CD4-positive, alpha-beta T cell treated with Interleukin-12 subunit alpha and Interleukin-12 subunit beta, for 1 hour (primary cell): Measurements from ENCODE around the gene CNBD2.
"Not testable (repeated sequence)": the region's sequence is repeated elsewhere in the genome, so short reads cannot be mapped to it uniquely, and the experiment has no call there.

Experiments used
- DNase-seq: peaks from one replicate; pipeline ENCODE4 v3.0.0-alpha.2; 2020

Gene CNBD2

GRCh38 chr20:35975576-35976373, 7.4 kb downstream of the CNBD2 start:
- DNase-seq = no peak

- no peak for DNase-seq
Observed at GRCh38 chr20:35978041-35978513, 9.7 kb downstream of the CNBD2 start.

GRCh38 chr20:35979544-35979943, 11.2 kb downstream of the CNBD2 start:
- DNase-seq = no peak

GRCh38 chr20:35981969-35982368, 13.6 kb downstream of the CNBD2 start:
- DNase-seq = no peak

- DNase-seq = no peak
Observed at GRCh38 chr20:35984382-35984781, 16.0 kb downstream of the CNBD2 start.

- no peak for DNase-seq
Observed at GRCh38 chr20:35985806-35986205, 17.4 kb downstream of the CNBD2 start.

GRCh38 chr20:35988910-35989463, 20.6 kb downstream of the CNBD2 start:
- DNase-seq = no peak

GRCh38 chr20:35991142-35991771, 22.9 kb downstream of the CNBD2 start:
- no peak for DNase-seq

GRCh38 chr20:35992713-35993335, 24.4 kb downstream of the CNBD2 start:
- DNase-seq = peak; percentile 70

GRCh38 chr20:35994994-35995453, 26.6 kb downstream of the CNBD2 start:
- peak; percentile 78 for DNase-seq

GRCh38 chr20:35996492-35996891, 28.1 kb downstream of the CNBD2 start:
- not testable (repeated sequence) for DNase-seq

- DNase-seq = not testable (repeated sequence)
Observed at GRCh38 chr20:36001331-36001730, 32.9 kb downstream of the CNBD2 start.

GRCh38 chr20:36002855-36003254, 34.5 kb downstream of the CNBD2 start:
- no peak for DNase-seq

- no peak for DNase-seq
Observed at GRCh38 chr20:36004045-36004444, 35.7 kb downstream of the CNBD2 start.

GRCh38 chr20:36008461-36009035, 40.2 kb downstream of the CNBD2 start:
- no peak for DNase-seq

GRCh38 chr20:36010076-36010475, 41.7 kb downstream of the CNBD2 start:
- no peak for DNase-seq

GRCh38 chr20:36010825-36011224, 42.4 kb downstream of the CNBD2 start:
- no peak for DNase-seq

GRCh38 chr20:36015806-36016403, 47.5 kb downstream of the CNBD2 start:
- no peak for DNase-seq

GRCh38 chr20:36017048-36017951, 48.9 kb downstream of the CNBD2 start:
- DNase-seq = no peak

GRCh38 chr20:36018208-36018988, 50.0 kb downstream of the CNBD2 start:
- DNase-seq = no peak

GRCh38 chr20:36026131-36026530, 57.7 kb downstream of the CNBD2 start:
- DNase-seq = not testable (repeated sequence)
